Testis (tissue), 2 donors: ENCODE measurements around the gene LDLRAD4.

ENCODE experiments used
- POLR2A ChIP-seq: fragments of 450-650 bp; IDR thresholded peaks from one replicate; pipeline ENCODE4 v1.6.1; 2017; ENCODE audit warnings: antibody characterized with exemption, mild to moderate bottlenecking, moderate library complexity
- TF ChIP-seq, protein P1 (sequence below), 3 experiments: fragments of 450-650 bp in 2 of 3; fragments of 200-600 bp in 1 of 3; sonication (generic) in 1 of 3; IDR thresholded peaks; one replicate each; pipeline ENCODE4 v1.5.1; 2016 to 2019; ENCODE audit warnings: antibody characterized with exemption in 3 of 3, mild to moderate bottlenecking in 2 of 3, moderate library complexity in 1 of 3

- TF ChIP-seq, protein P1, sequence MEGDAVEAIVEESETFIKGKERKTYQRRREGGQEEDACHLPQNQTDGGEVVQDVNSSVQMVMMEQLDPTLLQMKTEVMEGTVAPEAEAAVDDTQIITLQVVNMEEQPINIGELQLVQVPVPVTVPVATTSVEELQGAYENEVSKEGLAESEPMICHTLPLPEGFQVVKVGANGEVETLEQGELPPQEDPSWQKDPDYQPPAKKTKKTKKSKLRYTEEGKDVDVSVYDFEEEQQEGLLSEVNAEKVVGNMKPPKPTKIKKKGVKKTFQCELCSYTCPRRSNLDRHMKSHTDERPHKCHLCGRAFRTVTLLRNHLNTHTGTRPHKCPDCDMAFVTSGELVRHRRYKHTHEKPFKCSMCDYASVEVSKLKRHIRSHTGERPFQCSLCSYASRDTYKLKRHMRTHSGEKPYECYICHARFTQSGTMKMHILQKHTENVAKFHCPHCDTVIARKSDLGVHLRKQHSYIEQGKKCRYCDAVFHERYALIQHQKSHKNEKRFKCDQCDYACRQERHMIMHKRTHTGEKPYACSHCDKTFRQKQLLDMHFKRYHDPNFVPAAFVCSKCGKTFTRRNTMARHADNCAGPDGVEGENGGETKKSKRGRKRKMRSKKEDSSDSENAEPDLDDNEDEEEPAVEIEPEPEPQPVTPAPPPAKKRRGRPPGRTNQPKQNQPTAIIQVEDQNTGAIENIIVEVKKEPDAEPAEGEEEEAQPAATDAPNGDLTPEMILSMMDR (IDR thresholded peaks at IDR 0.05): no peak
- TF ChIP-seq POLR2A: no peak
These were observed 68.0 kb downstream of the LDLRAD4 start for GRCh38 chr18:13286456-13287125.
